ENCODE data around the gene SLC17A7. TPM values are rescaled to one million over a fixed set of nuclear protein-coding genes. Genes with fewer than 3 reads are reported as not detected.
A peak's percentile ranks its signal among the peaks of the same experiment; 100 is the strongest.

SLC17A7 gene
- total and polyA plus RNA-seq, 2 donors (not counting 3 experiments of a cell fraction or from before 2014, with no cell fraction given), result 0.07 to 0.13 TPM

GRCh38 chr19:49442771-49443365, 1.5 kb upstream of the SLC17A7 start:
- intact Hi-C loops (cut with micrococcal nuclease), result loop anchor here (1.0 kb wide), 5 partner anchors 8 to 217 kb away; partner anchors contain the start of genes DKKL1 and PIH1D1
- Histone ChIP-seq H3K27ac (ENCODE audit: insufficient read depth, low read depth, low read length) (no peak overlapping the region), H3K4me3 (replicated peaks in 1 of 3; ENCODE audit: insufficient read depth in 1 of 3, low read depth in 1 of 3, low read length in 3 of 3) (peak overlapping the region; percentile 58 to 78 (median 65)), H3K4me2 (ENCODE audit: insufficient read depth, low read length) (peak overlapping the region; percentile 80), H3K36me3 (ENCODE audit: control insufficient read depth in 2 of 2, extremely low read depth in 1 of 2, insufficient read depth in 2 of 2, low read length in 2 of 2) (no peaks in the 10 kb centered on the region), H3K9ac (replicated peaks; ENCODE audit: extremely low read depth, insufficient read depth, low read length) (peak overlapping the region; percentile 24), H3K79me2 (ENCODE audit: control insufficient read depth, insufficient read depth, low read length) (no peaks in the 10 kb centered on the region), H3K27me3 (ENCODE audit: control insufficient read depth in 2 of 2, insufficient read depth in 2 of 2, low read length in 2 of 2) (peaks cover 35 to 43% of the 10 kb centered on the region in 2 experiments), H3K9me1 (replicated peaks; ENCODE audit: control insufficient read depth, extremely low read depth, insufficient read depth, low read length) (no peaks in the 10 kb centered on the region), H4K20me1 (replicated peaks; ENCODE audit: control insufficient read depth, extremely low read depth, insufficient read depth, low read length) (no peaks in the 10 kb centered on the region), H3K4me1 (ENCODE audit: control insufficient read depth, extremely low read depth, insufficient read depth, low read length) (no peaks in the 10 kb centered on the region), H3K9me3 (replicated peaks; ENCODE audit: control insufficient read depth, insufficient read depth, low read length) (no peaks in the 10 kb centered on the region), H2AFZ (ENCODE audit: low read depth, low read length) (peak overlapping the region; percentile 96)
- ChIA-PET CTCF (interaction anchor here (0.5 to 2.8 kb wide), 14 partner anchors 8 to 683 kb away, joined by 3 to 11 read pairs (median 3); partner anchors contain the start of genes FLT3LG, GFY, PIH1D1 and TEAD2), POLR2A (no interaction called here)
- peak; percentile 89 for FAIRE-seq
- dilution Hi-C loops (cut with MboI; ENCODE audit: extremely low pct_ligation_motif_present, low sequenced_read_pairs), result no loop called here
- BruUV-seq (replicated peaks), result no TSS peak
- DNase-seq (ENCODE audit: low read depth, low spot score), result peak; percentile 83
- TF ChIP-seq GATA2 (IDR thresholded peaks at IDR 0.05; ENCODE audit: insufficient read depth, insufficient read length, low read depth, low read length), result no peak
- no peak for TF ChIP-seq FOS (IDR thresholded peaks at IDR 0.05; ENCODE audit: borderline replicate concordance, insufficient read depth, low read length)
- TF ChIP-seq MAX (IDR thresholded peaks at IDR 0.05; ENCODE audit: insufficient read depth, insufficient read length), result no peak
- TF ChIP-seq POLR2A (IDR thresholded peaks at IDR 0.05; ENCODE audit: low read depth, low read length), result no peak
- no peak for TF ChIP-seq CTCF (IDR thresholded peaks at IDR 0.05; ENCODE audit: extremely low read depth in 1 of 2, insufficient read depth in 1 of 2, low read depth in 1 of 2, low read length in 2 of 2)
- TF ChIP-seq JUN (IDR thresholded peaks at IDR 0.05; ENCODE audit: borderline replicate concordance, insufficient read depth, insufficient read length, low read depth), result no peak
- TF ChIP-seq EZH2 (IDR thresholded peaks at IDR 0.05; ENCODE audit: borderline replicate concordance, low read depth, low read length, severe bottlenecking), result no peak
- TF ChIP-seq POLR2AphosphoS5 (IDR thresholded peaks at IDR 0.05; ENCODE audit: insufficient read depth, low read depth, low read length), result no peak
- no peak for TF ChIP-seq MYC (IDR thresholded peaks at IDR 0.05; ENCODE audit: low read depth, low read length)
